ENCODE measurements around the gene NIT2.
"Not testable (repeated sequence)": the region's sequence is repeated elsewhere in the genome, so short reads cannot be mapped to it uniquely, and the experiment has no call there.

Gene NIT2

GRCh38 chr3:100339786-100340185 is 5.2 kb downstream of the NIT2 start:
- DNase-seq = no peak

- no peak for DNase-seq
Measured at GRCh38 chr3:100340527-100340926, 6.0 kb downstream of the NIT2 start.

GRCh38 chr3:100348727-100349126 is 14.2 kb downstream of the NIT2 start:
- no peak for DNase-seq

- DNase-seq = not testable (repeated sequence)
Measured at GRCh38 chr3:100351770-100352169, 17.2 kb downstream of the NIT2 start.

- DNase-seq = no peak
Measured at GRCh38 chr3:100352296-100353231, 18.0 kb downstream of the NIT2 start.

GRCh38 chr3:100354850-100355249 is 20.3 kb downstream of the NIT2 start:
- no peak for DNase-seq

GRCh38 chr3:100358413-100358812 is 23.9 kb downstream of the NIT2 start:
- no peak for DNase-seq

- no peak for DNase-seq
Measured at GRCh38 chr3:100359035-100359434, 24.5 kb downstream of the NIT2 start.

- no peak for DNase-seq
Measured at GRCh38 chr3:100360757-100361496, 26.4 kb downstream of the NIT2 start.

- DNase-seq = no peak
Measured at GRCh38 chr3:100361897-100362296, 27.3 kb downstream of the NIT2 start.

GRCh38 chr3:100364421-100364820 is 29.9 kb downstream of the NIT2 start:
- DNase-seq = no peak

GRCh38 chr3:100366424-100366823 is 31.9 kb downstream of the NIT2 start:
- DNase-seq = no peak

GRCh38 chr3:100368441-100368840 is 33.9 kb downstream of the NIT2 start:
- DNase-seq = no peak

- no peak for DNase-seq
Measured at GRCh38 chr3:100370756-100371155, 36.2 kb downstream of the NIT2 start.

- DNase-seq = no peak
Measured at GRCh38 chr3:100374521-100374920, 40.0 kb downstream of the NIT2 start.

GRCh38 chr3:100376301-100376700 is 41.7 kb downstream of the NIT2 start:
- no peak for DNase-seq

- DNase-seq = no peak
Measured at GRCh38 chr3:100384733-100385525, 50.4 kb downstream of the NIT2 start.

GRCh38 chr3:100386437-100387074 is 52.0 kb downstream of the NIT2 start:
- DNase-seq = no peak

GRCh38 chr3:100389025-100389424 is 54.5 kb downstream of the NIT2 start:
- no peak for DNase-seq

GRCh38 chr3:100395679-100396431 is 61.3 kb downstream of the NIT2 start:
- DNase-seq = no peak

GRCh38 chr3:100396967-100397366 is 62.4 kb downstream of the NIT2 start:
- DNase-seq = no peak
